ENCODE measurements around the gene PDE4D. TPM values are rescaled to one million over a fixed set of nuclear protein-coding genes. Genes with fewer than 3 reads are reported as not detected.

Gene PDE4D
- total RNA-seq, 2 experiments from 2014 or later: 0.50 to 0.51 TPM

DNA sequence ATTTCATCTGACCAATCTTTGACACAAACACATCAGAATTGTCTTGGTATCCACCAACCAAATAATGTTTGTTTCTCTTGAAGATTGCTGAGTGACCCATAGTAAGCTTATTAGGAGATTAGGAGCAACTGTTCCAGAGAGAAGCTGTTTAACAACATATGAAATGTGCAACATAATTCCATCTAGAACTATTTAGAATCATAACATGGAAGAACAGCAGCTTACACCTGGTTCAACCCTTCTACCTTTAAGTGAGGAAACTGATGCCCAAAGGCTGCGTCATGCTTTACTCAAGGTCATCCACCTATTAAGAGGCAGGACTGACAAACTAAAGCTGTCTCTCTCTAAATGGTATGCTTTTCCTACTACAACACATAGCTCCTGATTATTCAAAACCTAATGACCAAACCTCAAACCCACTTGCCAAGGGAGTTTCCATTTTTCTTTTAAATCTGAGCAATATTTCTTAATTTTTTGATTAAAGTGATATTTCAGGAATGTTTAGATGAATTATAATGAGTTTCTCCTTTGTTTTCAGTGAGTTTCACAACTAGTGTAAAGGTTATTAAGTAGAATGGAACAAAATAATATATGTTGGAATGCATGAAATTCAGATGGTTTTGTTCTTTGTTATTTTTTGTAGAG, 764.8 kb downstream of the PDE4D start:
- Histone ChIP-seq H3K4me1 (ENCODE audit: insufficient read depth, low read length, poor library complexity, severe bottlenecking) (peaks cover 6% of the 10 kb centered on the region), H3K9me2 (ENCODE audit: insufficient read depth, low read length) (peaks cover 7% of the 10 kb centered on the region; the same call in 1 of the 2 replicates), H3K36me3 (ENCODE audit: insufficient read depth, low read length) (no peaks in the 10 kb centered on the region), H3K27ac (ENCODE audit: low read depth, low read length, poor library complexity, severe bottlenecking) (no peak overlapping the region), H3K4me2 (ENCODE audit: low read length) (no peak overlapping the region), H3K79me2 (ENCODE audit: insufficient read depth, low read depth, low read length) (no peaks in the 10 kb centered on the region), H3K9me3 (ENCODE audit: low read length) (no peaks in the 10 kb centered on the region), H4K20me1 (ENCODE audit: insufficient read depth, low read length) (no peaks in the 10 kb centered on the region), H2AFZ (ENCODE audit: low read length) (peak overlapping the region; percentile 88; the same call in 1 of the 2 replicates), H3K4me3 (ENCODE audit: low read depth, low read length, poor library complexity, severe bottlenecking) (no peak overlapping the region)
- ChIA-PET POLR2A (interaction anchor here (0.6 to 2.2 kb wide), 4 partner anchors 9 to 31 kb away, joined by 3 to 10 read pairs (median 6); no protein-coding TSS in a partner anchor), CTCF (ENCODE audit: unreplicated experiment) (no interaction called here)
- no TSS peak for BruUV-seq (replicated peaks)
- intact Hi-C loops (cut with micrococcal nuclease; ENCODE audit: unreplicated experiment): no loop called here
- TF ChIP-seq EZH2phosphoT487 (IDR thresholded peaks at IDR 0.05; ENCODE audit: borderline replicate concordance, low read depth, low read length): no peak
- TF ChIP-seq, protein P1, sequence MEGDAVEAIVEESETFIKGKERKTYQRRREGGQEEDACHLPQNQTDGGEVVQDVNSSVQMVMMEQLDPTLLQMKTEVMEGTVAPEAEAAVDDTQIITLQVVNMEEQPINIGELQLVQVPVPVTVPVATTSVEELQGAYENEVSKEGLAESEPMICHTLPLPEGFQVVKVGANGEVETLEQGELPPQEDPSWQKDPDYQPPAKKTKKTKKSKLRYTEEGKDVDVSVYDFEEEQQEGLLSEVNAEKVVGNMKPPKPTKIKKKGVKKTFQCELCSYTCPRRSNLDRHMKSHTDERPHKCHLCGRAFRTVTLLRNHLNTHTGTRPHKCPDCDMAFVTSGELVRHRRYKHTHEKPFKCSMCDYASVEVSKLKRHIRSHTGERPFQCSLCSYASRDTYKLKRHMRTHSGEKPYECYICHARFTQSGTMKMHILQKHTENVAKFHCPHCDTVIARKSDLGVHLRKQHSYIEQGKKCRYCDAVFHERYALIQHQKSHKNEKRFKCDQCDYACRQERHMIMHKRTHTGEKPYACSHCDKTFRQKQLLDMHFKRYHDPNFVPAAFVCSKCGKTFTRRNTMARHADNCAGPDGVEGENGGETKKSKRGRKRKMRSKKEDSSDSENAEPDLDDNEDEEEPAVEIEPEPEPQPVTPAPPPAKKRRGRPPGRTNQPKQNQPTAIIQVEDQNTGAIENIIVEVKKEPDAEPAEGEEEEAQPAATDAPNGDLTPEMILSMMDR (conservative IDR thresholded peaks at IDR 0.05; ENCODE audit: low read length): no peak
- no peak for DNase-seq (ENCODE audit: low spot score)

DNA sequence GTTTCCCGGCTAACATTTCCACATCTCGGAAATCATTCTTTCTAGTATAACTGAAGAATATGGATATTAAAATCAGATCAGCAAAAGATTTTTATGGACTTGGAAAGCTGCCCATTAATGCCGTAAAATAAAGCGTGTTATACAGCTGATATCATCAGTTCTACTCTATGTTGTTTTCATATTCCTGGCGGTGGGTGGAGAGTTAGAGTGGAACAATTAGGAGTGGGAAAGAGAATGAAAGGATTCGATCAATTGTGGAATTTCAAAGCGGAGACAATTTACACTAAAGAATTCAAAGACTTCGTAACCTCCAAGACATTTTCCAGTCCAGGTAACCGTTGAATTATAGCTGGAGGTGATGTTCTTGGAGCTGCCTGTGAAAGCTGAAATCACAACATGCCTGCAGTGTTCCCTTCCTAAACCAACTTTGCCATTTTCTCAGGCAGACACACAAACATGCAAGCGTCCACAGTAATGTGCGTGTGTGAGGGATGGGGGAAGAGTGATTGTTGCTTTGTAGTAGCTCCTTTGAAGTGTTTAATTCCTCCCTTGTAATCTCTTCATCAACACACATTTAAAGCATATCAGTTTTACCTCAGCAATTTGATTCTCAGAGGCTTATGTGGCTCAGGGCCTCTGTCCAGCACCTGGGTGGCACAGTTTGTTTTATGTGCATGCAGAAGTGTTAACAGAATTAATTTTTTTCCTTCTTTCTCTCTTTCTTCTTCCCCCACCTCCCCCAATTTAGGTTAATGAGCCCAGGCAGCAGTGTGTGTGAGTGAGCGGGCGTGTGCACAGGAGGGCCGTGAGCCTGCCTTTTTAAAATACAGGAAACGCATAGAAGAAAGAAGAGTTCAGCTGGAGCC, 766.6 kb downstream of the PDE4D start:
- POLR2A ChIA-PET: interaction anchor here (1.7 to 2.0 kb wide), 2 partner anchors 24 to 33 kb away, joined by 3 to 10 read pairs; no protein-coding TSS in a partner anchor
- TF ChIP-seq EZH2phosphoT487 (IDR thresholded peaks at IDR 0.05; ENCODE audit: borderline replicate concordance, low read depth, low read length): no peak
- TF ChIP-seq, protein P1 (conservative IDR thresholded peaks at IDR 0.05; ENCODE audit: low read length): no peak
- no peak overlapping the region for H3K27ac ChIP-seq (ENCODE audit: low read depth, low read length, poor library complexity, severe bottlenecking)
- H3K4me3 ChIP-seq (ENCODE audit: low read depth, low read length, poor library complexity, severe bottlenecking): peak overlapping the region; percentile 44
- peaks cover 7% of the 10 kb centered on the region; the same call in 1 of the 2 replicates for H3K9me2 ChIP-seq (ENCODE audit: insufficient read depth, low read length)
- no peaks in the 10 kb centered on the region for H3K36me3 ChIP-seq (ENCODE audit: insufficient read depth, low read length)
- H4K20me1 ChIP-seq (ENCODE audit: insufficient read depth, low read length): no peaks in the 10 kb centered on the region
- no peaks in the 10 kb centered on the region for H3K79me2 ChIP-seq (ENCODE audit: insufficient read depth, low read depth, low read length)
- peak overlapping the region; percentile 64 for H3K4me2 ChIP-seq (ENCODE audit: low read length)
- CTCF ChIA-PET (ENCODE audit: unreplicated experiment): no interaction called here
- DNase-seq (ENCODE audit: low spot score): no peak
- intact Hi-C loops (cut with micrococcal nuclease; ENCODE audit: unreplicated experiment): no loop called here
- peak overlapping the region; percentile 88 for H2AFZ ChIP-seq (ENCODE audit: low read length)
- H3K4me1 ChIP-seq (ENCODE audit: insufficient read depth, low read length, poor library complexity, severe bottlenecking): peaks cover 6% of the 10 kb centered on the region
- BruUV-seq (replicated peaks): no TSS peak
- no peaks in the 10 kb centered on the region for H3K9me3 ChIP-seq (ENCODE audit: low read length)
